HepG2 (cell line): ENCODE data around the gene ZNF222.

Experiments used
- EP300 ChIP-seq, 3 experiments: sonication (generic) in 1 of 3; formaldehyde crosslinking in 1 of 3; IDR thresholded peaks; 2 replicates each; pipeline versions ENCODE4 v1.5.1 to v1.6.1; 2011 to 2020; ENCODE audit warnings: low read depth in 2 of 3, low read length in 2 of 3, borderline replicate concordance in 1 of 3, improper control_type of control experiment in 1 of 3, mild to moderate bottlenecking in 1 of 3, missing genetic modification reagents in 1 of 3, moderate library complexity in 1 of 3
- JUNB ChIP-seq: sonication (generic); formaldehyde crosslinking; IDR thresholded peaks from 2 replicates; pipeline ENCODE4 v1.8.0; 2022; ENCODE audit warnings: missing genetic modification reagents, mild to moderate bottlenecking, borderline replicate concordance
- JUND ChIP-seq: sonication (generic); formaldehyde crosslinking; IDR thresholded peaks from 2 replicates; pipeline ENCODE4 v1.8.0; 2022; ENCODE audit warnings: mild to moderate bottlenecking, missing genetic modification reagents
- TFDP1 ChIP-seq: IDR thresholded peaks from 2 replicates; pipeline ENCODE4 v1.6.1; 2016; ENCODE audit warnings: missing compliant biosample characterization, missing genetic modification reagents, borderline replicate concordance
- ZNF704 ChIP-seq: sonication (generic); formaldehyde crosslinking; IDR thresholded peaks from 2 replicates; pipeline ENCODE4 v1.8.1; 2023; ENCODE audit warnings: mild to moderate bottlenecking, inconsistent platforms, moderate library complexity, missing genetic modification reagents, borderline replicate concordance
- TF ChIP-seq, protein P1 (sequence below): sonication (generic); formaldehyde crosslinking; IDR thresholded peaks from 2 replicates; pipeline ENCODE4 v1.8.1; 2023; ENCODE audit warnings: missing genetic modification reagents, inconsistent platforms, borderline replicate concordance

DNA sequence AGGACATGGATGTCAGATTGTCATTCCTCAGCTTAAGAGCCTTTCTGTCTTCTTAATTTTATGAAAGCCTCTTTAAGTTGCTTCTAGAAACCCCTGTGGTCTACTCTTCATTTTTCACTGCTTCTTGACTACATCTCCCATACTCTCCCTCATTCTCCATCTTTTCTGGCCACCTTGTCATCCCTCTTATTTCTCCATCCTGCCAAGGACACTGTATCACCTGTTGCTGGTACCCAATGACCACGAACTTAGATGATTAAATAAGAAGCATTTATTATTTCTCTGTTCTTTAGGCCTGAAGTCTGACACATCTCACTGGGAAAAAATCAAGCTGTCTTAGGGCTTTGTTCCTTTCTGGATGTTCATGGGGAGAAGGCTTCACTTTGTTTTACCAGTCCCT lies 35.9 kb downstream of the ZNF222 start:
- TF ChIP-seq, protein P1, sequence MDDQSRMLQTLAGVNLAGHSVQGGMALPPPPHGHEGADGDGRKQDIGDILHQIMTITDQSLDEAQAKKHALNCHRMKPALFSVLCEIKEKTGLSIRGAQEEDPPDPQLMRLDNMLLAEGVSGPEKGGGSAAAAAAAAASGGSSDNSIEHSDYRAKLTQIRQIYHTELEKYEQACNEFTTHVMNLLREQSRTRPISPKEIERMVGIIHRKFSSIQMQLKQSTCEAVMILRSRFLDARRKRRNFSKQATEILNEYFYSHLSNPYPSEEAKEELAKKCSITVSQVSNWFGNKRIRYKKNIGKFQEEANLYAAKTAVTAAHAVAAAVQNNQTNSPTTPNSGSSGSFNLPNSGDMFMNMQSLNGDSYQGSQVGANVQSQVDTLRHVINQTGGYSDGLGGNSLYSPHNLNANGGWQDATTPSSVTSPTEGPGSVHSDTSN = no peak
- TF ChIP-seq JUNB (no peak), JUND (no peak), ZNF704 (no peak), TFDP1 (no peak), EP300 (IDR thresholded peaks at IDR 0.05; ENCODE audit: low read depth in 2 of 2, low read length in 2 of 2) (no peak), EP300 (CRISPR knock-in tag; IDR thresholded peaks at IDR 0.05; ENCODE audit: borderline replicate concordance) (no peak)
